GM12892 (cell line): Measurements from ENCODE around the gene RHD.
"Not testable (repeated sequence)": the region's sequence is repeated elsewhere in the genome, so short reads cannot be mapped to it uniquely, and the experiment has no call there.

Experiments
- POLR2A ChIP-seq: IDR thresholded peaks from 2 replicates; pipeline ENCODE4 v1.6.1; 2011; ENCODE audit warnings: low read depth, low read length, control low read depth
- POLR2AphosphoS5 ChIP-seq: IDR thresholded peaks from 2 replicates; pipeline ENCODE4 v1.6.1; 2011; ENCODE audit warnings: low read depth, low read length, control low read depth

DNA sequence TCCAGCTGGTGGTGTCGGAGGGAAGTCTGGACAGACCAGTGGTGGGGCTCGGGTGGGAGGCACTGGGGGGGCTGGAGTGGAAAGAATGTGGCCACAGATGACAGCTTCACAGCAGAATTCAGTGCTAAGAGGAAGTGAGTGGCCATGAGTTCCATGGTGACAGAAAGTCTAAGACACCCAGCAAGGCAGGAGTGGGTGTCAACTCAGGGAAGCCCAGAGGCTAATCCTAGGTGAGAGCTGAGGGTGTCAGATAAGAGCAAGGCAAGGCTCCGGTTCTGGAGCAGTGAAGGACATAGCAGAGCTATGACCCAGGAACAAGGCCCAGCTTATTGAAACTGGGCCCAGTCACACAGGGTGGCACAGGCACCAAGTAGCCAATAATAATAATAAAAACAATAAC is 30.0 kb downstream of the RHD start:
- not testable (repeated sequence) for TF ChIP-seq POLR2AphosphoS5, POLR2A
